ENCODE measurements around the gene FZR1. TPM values are rescaled to one million over a fixed set of nuclear protein-coding genes. Genes with fewer than 3 reads are reported as not detected.

FZR1 gene
- total RNA-seq, 1 experiment from 2014 or later: 87.4 TPM

DNA sequence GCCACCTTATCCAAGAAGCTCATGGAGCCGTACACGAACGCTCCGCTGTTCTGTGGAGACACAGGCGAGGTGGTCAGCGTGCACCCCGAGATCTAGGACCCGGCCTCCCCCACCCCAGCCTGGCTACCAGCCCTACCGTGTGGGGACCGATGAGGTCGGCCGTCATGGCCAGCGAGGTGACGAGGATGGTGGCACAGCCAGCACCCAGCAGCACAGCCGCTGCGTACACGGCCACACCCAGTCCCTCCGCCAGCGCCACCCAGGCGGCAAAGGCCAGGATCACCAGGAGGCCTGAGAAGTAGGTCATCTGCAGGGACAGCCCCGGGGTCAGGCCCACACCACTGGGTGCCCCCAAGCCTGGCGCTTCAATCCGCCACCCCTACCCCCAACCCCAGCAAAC lies 40.0 kb downstream of the FZR1 start:
- POLR2A ChIA-PET (ENCODE audit: low non-redundant PET): interaction anchor here (0.5 kb wide), 1 partner anchor 108 kb away, joined by 6 read pairs; no protein-coding TSS in a partner anchor
- no peak overlapping the region for H3K27ac ChIP-seq (ENCODE audit: low read depth, low read length, poor library complexity, severe bottlenecking)
- TF ChIP-seq, protein P1, sequence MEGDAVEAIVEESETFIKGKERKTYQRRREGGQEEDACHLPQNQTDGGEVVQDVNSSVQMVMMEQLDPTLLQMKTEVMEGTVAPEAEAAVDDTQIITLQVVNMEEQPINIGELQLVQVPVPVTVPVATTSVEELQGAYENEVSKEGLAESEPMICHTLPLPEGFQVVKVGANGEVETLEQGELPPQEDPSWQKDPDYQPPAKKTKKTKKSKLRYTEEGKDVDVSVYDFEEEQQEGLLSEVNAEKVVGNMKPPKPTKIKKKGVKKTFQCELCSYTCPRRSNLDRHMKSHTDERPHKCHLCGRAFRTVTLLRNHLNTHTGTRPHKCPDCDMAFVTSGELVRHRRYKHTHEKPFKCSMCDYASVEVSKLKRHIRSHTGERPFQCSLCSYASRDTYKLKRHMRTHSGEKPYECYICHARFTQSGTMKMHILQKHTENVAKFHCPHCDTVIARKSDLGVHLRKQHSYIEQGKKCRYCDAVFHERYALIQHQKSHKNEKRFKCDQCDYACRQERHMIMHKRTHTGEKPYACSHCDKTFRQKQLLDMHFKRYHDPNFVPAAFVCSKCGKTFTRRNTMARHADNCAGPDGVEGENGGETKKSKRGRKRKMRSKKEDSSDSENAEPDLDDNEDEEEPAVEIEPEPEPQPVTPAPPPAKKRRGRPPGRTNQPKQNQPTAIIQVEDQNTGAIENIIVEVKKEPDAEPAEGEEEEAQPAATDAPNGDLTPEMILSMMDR (conservative IDR thresholded peaks at IDR 0.05; ENCODE audit: low read depth, low read length): no peak
- no peak for TF ChIP-seq EZH2 (IDR thresholded peaks at IDR 0.05; ENCODE audit: borderline replicate concordance, low read depth, low read length, poor library complexity, severe bottlenecking)
- H3K9me3 ChIP-seq (ENCODE audit: low read depth, low read length, poor library complexity, severe bottlenecking): no peaks in the 10 kb centered on the region
- intact Hi-C loops (cut with micrococcal nuclease; ENCODE audit: unreplicated experiment): loop anchor here (10.0 kb wide), 1 partner anchor 159 kb away; the partner anchor contains the start of genes PIP5K1C and TJP3
- H3K4me3 ChIP-seq (ENCODE audit: low read depth, low read length, poor library complexity, severe bottlenecking): no peak overlapping the region
- BruUV-seq (replicated peaks): no TSS peak
- no peaks in the 10 kb centered on the region for H3K4me1 ChIP-seq (ENCODE audit: insufficient read depth, low read length, poor library complexity, severe bottlenecking)
- peaks cover 14% of the 10 kb centered on the region for H3K36me3 ChIP-seq (ENCODE audit: insufficient read depth, low read length, poor library complexity, severe bottlenecking)
- no peaks in the 10 kb centered on the region for H3K27me3 ChIP-seq (replicated peaks; ENCODE audit: insufficient read depth, low read depth, low read length, poor library complexity)
- CTCF ChIA-PET: interaction anchor here (0.8 kb wide), 1 partner anchor 61 kb away, joined by 3 read pairs; no protein-coding TSS in a partner anchor
- DNase-seq (ENCODE audit: low spot score): no peak

DNA sequence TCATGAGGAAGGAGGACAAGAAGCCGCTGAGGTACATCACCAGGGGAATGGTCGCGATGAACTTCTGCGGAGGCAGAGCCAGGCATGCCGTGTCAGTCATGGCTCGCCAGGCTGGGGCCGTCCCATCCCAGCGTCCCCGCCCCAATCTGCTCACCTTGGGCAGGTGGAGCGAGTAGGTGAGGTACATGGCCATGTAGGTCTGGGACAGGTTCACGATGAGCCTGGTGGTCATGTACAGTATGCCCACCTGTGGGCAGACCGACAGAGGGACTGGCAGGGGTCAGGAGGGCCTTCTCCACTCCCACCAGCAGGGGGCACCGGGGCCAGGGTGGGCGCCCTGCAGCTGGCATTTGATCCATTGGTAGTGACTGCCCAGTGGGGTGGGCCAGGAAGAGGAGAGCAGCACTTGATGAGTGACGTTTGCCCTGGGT lies 41.2 kb downstream of the FZR1 start:
- intact Hi-C loops (cut with micrococcal nuclease; ENCODE audit: unreplicated experiment): loop anchor here (10.0 kb wide), 1 partner anchor 157 kb away; the partner anchor contains the start of genes PIP5K1C and TJP3

DNA sequence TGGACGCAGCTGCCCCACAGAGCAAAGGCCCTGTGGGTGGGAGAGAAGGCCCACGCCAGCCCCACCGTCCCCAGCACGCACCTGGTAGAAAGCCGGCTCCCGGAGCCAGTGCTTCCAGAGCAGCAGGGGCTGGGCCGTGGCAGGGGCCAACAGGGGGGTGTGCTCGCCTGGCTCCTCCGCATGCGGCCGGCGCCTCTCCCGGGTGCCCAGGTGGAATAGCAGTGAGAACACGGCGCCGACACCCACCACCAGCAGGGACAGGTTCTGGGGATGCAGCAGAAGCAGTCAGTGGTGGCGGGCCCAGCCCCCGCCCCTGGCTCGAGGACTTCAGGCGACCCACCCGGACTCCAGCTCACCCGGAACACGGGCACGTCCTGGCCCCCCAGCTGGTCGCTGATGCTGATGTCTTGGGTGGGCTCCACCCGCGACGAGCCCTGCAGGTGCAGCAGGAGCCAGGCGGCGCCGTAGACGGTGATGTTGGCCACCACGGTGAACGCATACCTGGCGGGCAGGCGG lies 41.7 kb downstream of the FZR1 start:
- Histone ChIP-seq H3K27ac (ENCODE audit: low read depth, low read length, poor library complexity, severe bottlenecking) (no peak overlapping the region), H3K27me3 (replicated peaks; ENCODE audit: insufficient read depth, low read depth, low read length, poor library complexity) (no peaks in the 10 kb centered on the region), H3K9me3 (ENCODE audit: low read depth, low read length, poor library complexity, severe bottlenecking) (no peaks in the 10 kb centered on the region), H3K4me3 (ENCODE audit: low read depth, low read length, poor library complexity, severe bottlenecking) (no peak overlapping the region), H3K4me1 (ENCODE audit: insufficient read depth, low read length, poor library complexity, severe bottlenecking) (no peaks in the 10 kb centered on the region), H3K36me3 (ENCODE audit: insufficient read depth, low read length, poor library complexity, severe bottlenecking) (peaks cover 14% of the 10 kb centered on the region)
- intact Hi-C loops (cut with micrococcal nuclease; ENCODE audit: unreplicated experiment): loop anchor here (10.0 kb wide), 1 partner anchor 157 kb away; the partner anchor contains the start of genes PIP5K1C and TJP3
- TF ChIP-seq, protein P1 (conservative IDR thresholded peaks at IDR 0.05; ENCODE audit: low read depth, low read length): no peak
- TF ChIP-seq EZH2 (IDR thresholded peaks at IDR 0.05; ENCODE audit: borderline replicate concordance, low read depth, low read length, poor library complexity, severe bottlenecking): no peak
- BruUV-seq (replicated peaks): no TSS peak
- no peak for DNase-seq (ENCODE audit: low spot score)
- ChIA-PET CTCF (interaction anchor here (0.6 kb wide), 1 partner anchor 613 kb away, joined by 4 read pairs; no protein-coding TSS in a partner anchor), POLR2A (ENCODE audit: low non-redundant PET) (no interaction called here)

More for the DNA sequence above, 41.2 kb downstream of the FZR1 start:
- TF ChIP-seq EZH2 (IDR thresholded peaks at IDR 0.05; ENCODE audit: borderline replicate concordance, low read depth, low read length, poor library complexity, severe bottlenecking): no peak
- TF ChIP-seq, protein P1 (conservative IDR thresholded peaks at IDR 0.05; ENCODE audit: low read depth, low read length): peak; percentile 67
- ChIA-PET CTCF (interaction anchor here (0.6 kb wide), 2 partner anchors 343 to 612 kb away, joined by 4 to 5 read pairs; no protein-coding TSS in a partner anchor), POLR2A (ENCODE audit: low non-redundant PET) (no interaction called here)
- H3K27me3 ChIP-seq (replicated peaks; ENCODE audit: insufficient read depth, low read depth, low read length, poor library complexity): no peaks in the 10 kb centered on the region
- H3K27ac ChIP-seq (ENCODE audit: low read depth, low read length, poor library complexity, severe bottlenecking): no peak overlapping the region
- DNase-seq (ENCODE audit: low spot score): peak; percentile 44
- no peak overlapping the region for H3K4me3 ChIP-seq (ENCODE audit: low read depth, low read length, poor library complexity, severe bottlenecking)
- no TSS peak for BruUV-seq (replicated peaks)
- no peaks in the 10 kb centered on the region for H3K4me1 ChIP-seq (ENCODE audit: insufficient read depth, low read length, poor library complexity, severe bottlenecking)
- H3K9me3 ChIP-seq (ENCODE audit: low read depth, low read length, poor library complexity, severe bottlenecking): no peaks in the 10 kb centered on the region
- H3K36me3 ChIP-seq (ENCODE audit: insufficient read depth, low read length, poor library complexity, severe bottlenecking): peaks cover 14% of the 10 kb centered on the region

Measured in A673 (cell line).